ENCODE results near the gene FBXO44.

FBXO44 gene

DNA sequence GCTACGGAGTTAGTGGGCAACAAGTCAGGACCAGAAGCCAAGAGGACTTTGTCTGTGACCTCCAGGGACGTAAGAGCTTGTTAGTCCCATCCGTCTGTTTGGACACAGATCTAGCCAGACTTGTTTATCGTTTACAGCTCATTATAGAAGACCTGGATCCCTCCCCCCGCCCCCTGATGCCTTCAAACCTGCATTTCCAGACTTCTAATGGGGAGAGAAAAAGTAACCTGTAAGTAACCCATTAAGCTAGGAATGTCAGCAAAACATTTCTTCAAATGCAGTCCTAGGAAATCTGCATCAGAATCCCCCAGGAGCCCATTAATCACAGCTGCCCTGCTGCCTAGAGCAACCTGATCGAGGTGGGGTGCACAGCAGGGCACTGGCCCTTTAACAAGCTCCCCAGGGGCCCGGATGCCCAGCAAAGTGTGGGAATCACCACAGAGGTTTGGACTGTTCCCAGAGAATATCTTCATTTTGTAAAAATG, 27.7 kb downstream of the FBXO44 start:
- Histone ChIP-seq H3K27ac (replicated peaks) (no peak overlapping the region), H3K4me3 (replicated peaks; ENCODE audit: insufficient read depth, low read length) (no peak overlapping the region), H3K27me3 (ENCODE audit: insufficient read depth, poor library complexity, severe bottlenecking) (no peaks in the 10 kb centered on the region)
- no peak for DNase-seq (ENCODE audit: low read depth in 1 of 2, low spot score in 1 of 2)
- TF ChIP-seq, protein P1, sequence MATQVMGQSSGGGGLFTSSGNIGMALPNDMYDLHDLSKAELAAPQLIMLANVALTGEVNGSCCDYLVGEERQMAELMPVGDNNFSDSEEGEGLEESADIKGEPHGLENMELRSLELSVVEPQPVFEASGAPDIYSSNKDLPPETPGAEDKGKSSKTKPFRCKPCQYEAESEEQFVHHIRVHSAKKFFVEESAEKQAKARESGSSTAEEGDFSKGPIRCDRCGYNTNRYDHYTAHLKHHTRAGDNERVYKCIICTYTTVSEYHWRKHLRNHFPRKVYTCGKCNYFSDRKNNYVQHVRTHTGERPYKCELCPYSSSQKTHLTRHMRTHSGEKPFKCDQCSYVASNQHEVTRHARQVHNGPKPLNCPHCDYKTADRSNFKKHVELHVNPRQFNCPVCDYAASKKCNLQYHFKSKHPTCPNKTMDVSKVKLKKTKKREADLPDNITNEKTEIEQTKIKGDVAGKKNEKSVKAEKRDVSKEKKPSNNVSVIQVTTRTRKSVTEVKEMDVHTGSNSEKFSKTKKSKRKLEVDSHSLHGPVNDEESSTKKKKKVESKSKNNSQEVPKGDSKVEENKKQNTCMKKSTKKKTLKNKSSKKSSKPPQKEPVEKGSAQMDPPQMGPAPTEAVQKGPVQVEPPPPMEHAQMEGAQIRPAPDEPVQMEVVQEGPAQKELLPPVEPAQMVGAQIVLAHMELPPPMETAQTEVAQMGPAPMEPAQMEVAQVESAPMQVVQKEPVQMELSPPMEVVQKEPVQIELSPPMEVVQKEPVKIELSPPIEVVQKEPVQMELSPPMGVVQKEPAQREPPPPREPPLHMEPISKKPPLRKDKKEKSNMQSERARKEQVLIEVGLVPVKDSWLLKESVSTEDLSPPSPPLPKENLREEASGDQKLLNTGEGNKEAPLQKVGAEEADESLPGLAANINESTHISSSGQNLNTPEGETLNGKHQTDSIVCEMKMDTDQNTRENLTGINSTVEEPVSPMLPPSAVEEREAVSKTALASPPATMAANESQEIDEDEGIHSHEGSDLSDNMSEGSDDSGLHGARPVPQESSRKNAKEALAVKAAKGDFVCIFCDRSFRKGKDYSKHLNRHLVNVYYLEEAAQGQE (IDR thresholded peaks at IDR 0.05; ENCODE audit: insufficient replicate concordance, low read depth), result no peak
- TF ChIP-seq SPI1 (IDR thresholded peaks at IDR 0.05; ENCODE audit: borderline replicate concordance, low read depth) (no peak), POLR2AphosphoS5 (IDR thresholded peaks at IDR 0.05; ENCODE audit: low read depth) (no peak), GABPA (IDR thresholded peaks at IDR 0.05; ENCODE audit: low read depth) (no peak)
- TF ChIP-seq, protein P2, sequence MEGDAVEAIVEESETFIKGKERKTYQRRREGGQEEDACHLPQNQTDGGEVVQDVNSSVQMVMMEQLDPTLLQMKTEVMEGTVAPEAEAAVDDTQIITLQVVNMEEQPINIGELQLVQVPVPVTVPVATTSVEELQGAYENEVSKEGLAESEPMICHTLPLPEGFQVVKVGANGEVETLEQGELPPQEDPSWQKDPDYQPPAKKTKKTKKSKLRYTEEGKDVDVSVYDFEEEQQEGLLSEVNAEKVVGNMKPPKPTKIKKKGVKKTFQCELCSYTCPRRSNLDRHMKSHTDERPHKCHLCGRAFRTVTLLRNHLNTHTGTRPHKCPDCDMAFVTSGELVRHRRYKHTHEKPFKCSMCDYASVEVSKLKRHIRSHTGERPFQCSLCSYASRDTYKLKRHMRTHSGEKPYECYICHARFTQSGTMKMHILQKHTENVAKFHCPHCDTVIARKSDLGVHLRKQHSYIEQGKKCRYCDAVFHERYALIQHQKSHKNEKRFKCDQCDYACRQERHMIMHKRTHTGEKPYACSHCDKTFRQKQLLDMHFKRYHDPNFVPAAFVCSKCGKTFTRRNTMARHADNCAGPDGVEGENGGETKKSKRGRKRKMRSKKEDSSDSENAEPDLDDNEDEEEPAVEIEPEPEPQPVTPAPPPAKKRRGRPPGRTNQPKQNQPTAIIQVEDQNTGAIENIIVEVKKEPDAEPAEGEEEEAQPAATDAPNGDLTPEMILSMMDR (IDR thresholded peaks at IDR 0.05; ENCODE audit: insufficient read depth, low read length), result no peak

DNA sequence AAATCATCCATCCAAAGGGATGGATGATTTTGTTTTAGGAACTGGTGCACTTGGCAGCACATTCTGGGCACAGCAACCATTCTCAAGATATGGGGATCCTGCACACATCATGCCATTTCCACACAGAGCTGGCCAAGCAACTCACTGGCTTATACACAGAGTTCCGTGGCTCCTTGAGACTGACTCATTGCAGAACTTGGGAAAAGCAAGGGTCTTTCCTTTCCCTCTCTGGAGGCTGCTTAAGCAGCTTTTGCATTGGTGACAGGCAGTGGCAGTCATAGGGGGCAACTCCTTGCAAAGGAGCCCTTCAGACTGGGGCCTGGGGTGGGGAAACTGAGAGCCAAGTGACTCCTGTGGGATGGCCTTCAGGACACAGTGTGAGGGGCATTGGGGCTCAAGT, 28.1 kb downstream of the FBXO44 start:
- no peak for DNase-seq (ENCODE audit: low read depth in 1 of 2, low spot score in 1 of 2)
- Histone ChIP-seq H3K4me3 (replicated peaks; ENCODE audit: insufficient read depth, low read length) (no peak overlapping the region), H3K27ac (replicated peaks) (no peak overlapping the region), H3K27me3 (ENCODE audit: insufficient read depth, poor library complexity, severe bottlenecking) (no peaks in the 10 kb centered on the region)
- TF ChIP-seq, protein P1 (IDR thresholded peaks at IDR 0.05; ENCODE audit: insufficient replicate concordance, low read depth), result no peak
- TF ChIP-seq SPI1 (IDR thresholded peaks at IDR 0.05; ENCODE audit: borderline replicate concordance, low read depth), result no peak
- TF ChIP-seq GABPA (IDR thresholded peaks at IDR 0.05; ENCODE audit: low read depth), result no peak
- no peak for TF ChIP-seq POLR2AphosphoS5 (IDR thresholded peaks at IDR 0.05; ENCODE audit: low read depth)
- TF ChIP-seq, protein P2 (IDR thresholded peaks at IDR 0.05; ENCODE audit: insufficient read depth, low read length), result no peak

DNA sequence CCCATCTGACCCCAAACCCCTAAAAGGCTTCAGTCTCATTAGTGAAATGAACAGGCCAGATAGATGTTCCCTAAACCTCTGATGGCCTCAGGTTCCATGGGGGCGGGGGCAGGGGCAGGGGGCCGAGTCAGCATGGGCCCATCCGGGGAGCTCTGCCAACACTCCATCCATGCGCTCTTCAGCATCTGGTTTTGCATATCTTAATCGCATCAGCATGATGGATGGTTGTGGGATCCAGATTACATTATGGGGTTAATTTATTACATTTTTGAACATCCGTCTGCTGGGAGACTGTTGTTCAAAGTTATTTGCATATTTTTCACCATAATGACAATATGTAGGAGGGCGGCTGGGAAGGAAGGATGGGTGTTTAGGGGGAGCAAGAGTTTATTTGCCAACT, 29.4 kb downstream of the FBXO44 start:
- no peak overlapping the region for H3K27ac ChIP-seq (replicated peaks)
- no peak overlapping the region for H3K4me3 ChIP-seq (replicated peaks; ENCODE audit: insufficient read depth, low read length)
- TF ChIP-seq, protein P1 (IDR thresholded peaks at IDR 0.05; ENCODE audit: insufficient replicate concordance, low read depth), result no peak
- TF ChIP-seq POLR2AphosphoS5 (IDR thresholded peaks at IDR 0.05; ENCODE audit: low read depth), result no peak
- TF ChIP-seq, protein P2 (IDR thresholded peaks at IDR 0.05; ENCODE audit: insufficient read depth, low read length), result no peak
- TF ChIP-seq SPI1 (IDR thresholded peaks at IDR 0.05; ENCODE audit: borderline replicate concordance, low read depth), result no peak
- TF ChIP-seq GABPA (IDR thresholded peaks at IDR 0.05; ENCODE audit: low read depth), result no peak
- no peaks in the 10 kb centered on the region for H3K27me3 ChIP-seq (ENCODE audit: insufficient read depth, poor library complexity, severe bottlenecking)
- no peak for DNase-seq (ENCODE audit: low read depth in 1 of 2, low spot score in 1 of 2)

Measured in HL-60 (cell line).